Heart right ventricle (tissue), 16 donors: ENCODE data around the gene NXF1. TPM values are rescaled to one million over a fixed set of nuclear protein-coding genes. Genes with fewer than 3 reads are reported as not detected.

ENCODE experiments used
- ATAC-seq, 8 donors: fragments of 200-7000 bp; cut with Tn5 transposase; one replicate each; pipeline ENCODE4 v1.9.1; 2020; ENCODE audit warnings: mild to moderate bottlenecking in 8 of 8, moderate library complexity in 8 of 8, moderate number of reproducible peaks in 1 of 8
- DNase-seq, 2 donors: peaks; one replicate each; pipeline ENCODE4 v3.0.0-alpha.2; 2020
- H3K27ac ChIP-seq, 10 donors: fragments of 200-600 bp; sonication (generic) in 2 of 10; one replicate each; pipeline versions ENCODE4 v1.5.0 to v1.8.0; 2020 to 2022; ENCODE audit warnings: mild to moderate bottlenecking in 3 of 10
- H3K27me3 ChIP-seq, 7 donors: fragments of 200-600 bp; one replicate each; pipeline ENCODE4 v1.8.0; 2021 to 2022; ENCODE audit warnings: mild to moderate bottlenecking in 2 of 7
- H3K36me3 ChIP-seq, 9 donors: fragments of 200-600 bp; sonication (generic) in 1 of 9; one replicate each; pipeline versions ENCODE4 v1.5.0 to v1.8.0; 2020 to 2022; ENCODE audit warnings: mild to moderate bottlenecking in 2 of 9
- H3K4me1 ChIP-seq, 9 donors: fragments of 200-600 bp; sonication (generic) in 1 of 9; one replicate each; pipeline versions ENCODE4 v1.5.0 to v1.8.0; 2020 to 2022; ENCODE audit warnings: mild to moderate bottlenecking in 4 of 9
- H3K4me3 ChIP-seq, 10 donors: fragments of 200-600 bp; sonication (generic) in 2 of 10; one replicate each; pipeline versions ENCODE4 v1.5.0 to v1.8.0; 2020 to 2022; ENCODE audit warnings: mild to moderate bottlenecking in 7 of 10, moderate library complexity in 2 of 10
- H3K9me3 ChIP-seq, 11 donors: fragments of 200-600 bp in 10 of 11; sonication (generic) in 2 of 11; one replicate each; pipeline versions ENCODE4 v1.5.0 to v1.8.0; 2013 to 2022; ENCODE audit warnings: mild to moderate bottlenecking in 2 of 11, control low read depth in 1 of 11, moderate library complexity in 1 of 11
- WGBS, 2 donors: extraction: QIAGEN DNeasy Blood & Tissue Kit; methylation state at CpG; one replicate each; pipeline ENCODE4 v1.1.7; 2013; ENCODE audit warnings: inconsistent platforms in 1 of 2; 5-methylcytosine and 5-hydroxymethylcytosine counted together
- intact Hi-C, 10 donors: fragments of 100-400 bp; cut with DNase I; formaldehyde crosslinking; loops; one replicate each; pipeline versions ENCODE4 v1.11.1 to v1.14.2; 2022
- polyA plus RNA-seq, 2 donors: library from polyadenylated mRNA; stranded (reverse); fragments of 200-250 nt; gene quantifications; one replicate each; pipeline ENCODE4 v1.2.3, GENCODE V29; 2013
- total RNA-seq, 10 donors: library from RNA; stranded (reverse); fragmentation: NEBNext Ultra II Directional in 3 of 10; extraction: Animal tissue kit (Norgen Biotek cat#: 25700) in 3 of 10; gene quantifications; one replicate each; pipeline versions ENCODE4 v1.2.1 to v1.2.4, GENCODE V29; 2021 to 2023
- TF ChIP-seq, protein P1 (sequence below), 9 donors: fragments of 200-600 bp; sonication (generic) in 2 of 9; IDR thresholded peaks; one replicate each; pipeline versions ENCODE4 v1.5.0 to v1.8.0; 2021 to 2022; ENCODE audit warnings: antibody characterized with exemption in 9 of 9, mild to moderate bottlenecking in 5 of 9, moderate library complexity in 1 of 9
- donor health status: Arrhythmogenic right ventricular cardiomyopathy.
- donor health status: ischemic (EF 13 %, LVEDD 7.1; RV severe dilation, severe dysfunction).
- donor health status: healthy with polysubstance abuse.
- donor health status: DM: no; HTN: yes; CAD: no.
- donor health status: DM: no; HTN: no; CAD: no.
- donor health status: ischemic (EF 25% LVEDD 6.9; RV normal size, moderate dysfunction).
- donor health status: ischemic (EF 25% LVEDD 5.7; RV mildly dilated, moderate dysfunction).
- donor health status: healthy.
- donor health status: DM: yes; HTN: yes; CAD: no.
- donor health status: Ischemic cardiomyopathy.
- donor health status: ischemic (EF 35%, LVEDD 5.7; RV mildly dilated, moderate dysfunction).
- donor health status: nonischemic (EF 11% LVEDD 7.7; RV severe dilation, severe dysfunction).
- donor health status: DM: yes; HTN: yes; CAD: no.
- donor health status: PGD.
- donor health status: ischemic (EF 29% LVEDD 5.4; RV normal size, mild dysfunction).
- donor health status: nonischemic (EF 23%, LVEDD 6.1; RV moderate dilation, normal function).

Gene NXF1
- total and polyA plus RNA-seq, 12 donors: 28.3 to 96.7 (median 38.3) TPM

DNA sequence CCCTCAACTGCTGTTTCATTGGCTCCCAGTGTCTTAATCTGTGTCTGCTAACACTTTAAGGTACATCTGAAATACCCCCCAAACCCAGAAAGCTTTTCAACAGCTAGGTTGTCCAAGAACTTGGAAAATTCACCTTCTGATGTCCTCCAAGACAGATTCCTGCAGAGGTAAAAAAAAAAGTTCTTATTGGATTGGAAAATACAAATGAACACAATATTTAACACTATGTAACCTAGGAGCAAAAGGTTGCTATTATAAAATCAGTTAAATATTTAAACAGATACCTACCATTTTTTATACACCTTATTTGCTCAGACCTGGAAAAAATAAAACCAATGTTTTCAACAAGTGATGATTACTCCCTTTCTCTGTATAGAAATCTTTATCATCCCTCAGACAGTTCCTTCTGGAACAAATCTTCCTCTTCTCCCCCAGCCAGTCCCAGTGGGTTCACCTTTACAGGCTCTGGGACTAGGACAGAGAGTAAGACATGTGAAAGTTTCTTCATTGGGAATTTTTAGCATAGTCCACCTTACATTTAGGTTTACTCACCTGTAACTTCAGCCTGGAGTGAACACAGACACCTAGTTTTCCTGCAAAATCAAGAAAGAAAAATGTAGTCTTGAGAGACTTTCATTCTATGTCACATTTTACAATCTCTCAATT is 47.4 kb upstream of the NXF1 start:
- Histone ChIP-seq H3K27ac (no peak overlapping the region), H3K4me3 (no peak overlapping the region), H3K9me3 (no peaks in the 10 kb centered on the region), H3K27me3 (no peaks in the 10 kb centered on the region), H3K4me1 (peaks cover 12 to 44% (median 29%) of the 10 kb centered on the region in 9 donors), H3K36me3 (peaks cover 0 to 39% (median 29%) of the 10 kb centered on the region in 9 donors)
- intact Hi-C loops: loop anchor here in 1 of 10 donors (10.0 kb wide), 1 partner anchor 278 kb away; the partner anchor contains the start of gene EEF1G
- TF ChIP-seq, protein P1, sequence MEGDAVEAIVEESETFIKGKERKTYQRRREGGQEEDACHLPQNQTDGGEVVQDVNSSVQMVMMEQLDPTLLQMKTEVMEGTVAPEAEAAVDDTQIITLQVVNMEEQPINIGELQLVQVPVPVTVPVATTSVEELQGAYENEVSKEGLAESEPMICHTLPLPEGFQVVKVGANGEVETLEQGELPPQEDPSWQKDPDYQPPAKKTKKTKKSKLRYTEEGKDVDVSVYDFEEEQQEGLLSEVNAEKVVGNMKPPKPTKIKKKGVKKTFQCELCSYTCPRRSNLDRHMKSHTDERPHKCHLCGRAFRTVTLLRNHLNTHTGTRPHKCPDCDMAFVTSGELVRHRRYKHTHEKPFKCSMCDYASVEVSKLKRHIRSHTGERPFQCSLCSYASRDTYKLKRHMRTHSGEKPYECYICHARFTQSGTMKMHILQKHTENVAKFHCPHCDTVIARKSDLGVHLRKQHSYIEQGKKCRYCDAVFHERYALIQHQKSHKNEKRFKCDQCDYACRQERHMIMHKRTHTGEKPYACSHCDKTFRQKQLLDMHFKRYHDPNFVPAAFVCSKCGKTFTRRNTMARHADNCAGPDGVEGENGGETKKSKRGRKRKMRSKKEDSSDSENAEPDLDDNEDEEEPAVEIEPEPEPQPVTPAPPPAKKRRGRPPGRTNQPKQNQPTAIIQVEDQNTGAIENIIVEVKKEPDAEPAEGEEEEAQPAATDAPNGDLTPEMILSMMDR (IDR thresholded peaks at IDR 0.05): no peak
- DNase-seq: no peak
- ATAC-seq: no peak

DNA sequence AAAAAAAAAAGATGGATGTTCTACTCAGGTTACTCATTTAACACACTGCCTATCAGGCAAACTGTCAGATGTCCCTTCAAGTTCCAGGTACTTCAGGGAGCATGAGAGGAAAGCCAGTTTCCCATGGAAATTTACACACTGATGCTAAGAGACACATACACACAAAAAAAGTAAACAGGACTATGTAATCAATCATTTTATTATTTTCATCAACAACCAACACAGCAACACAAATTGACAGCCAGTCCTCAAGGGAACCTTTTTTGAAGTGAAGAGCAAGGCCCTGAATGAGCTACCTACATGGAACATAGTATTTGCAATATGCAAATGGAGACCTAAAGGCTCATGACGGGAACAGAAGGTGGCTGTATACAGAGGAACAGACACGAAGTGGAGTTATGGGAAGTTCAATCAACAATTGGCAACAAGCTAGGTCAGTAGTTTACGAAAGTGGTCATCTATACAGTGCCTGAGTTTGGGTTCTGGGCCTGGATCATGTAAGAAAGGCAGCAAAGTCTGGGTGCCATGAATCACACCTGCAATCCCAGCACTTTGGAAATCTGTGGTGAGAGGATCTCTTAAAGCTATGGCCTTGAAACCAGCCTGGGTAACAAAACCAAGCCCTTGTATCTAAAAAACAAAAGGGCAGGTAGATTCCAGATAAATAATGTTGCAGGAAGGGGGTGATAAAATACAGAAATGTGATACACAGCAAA is 46.7 kb upstream of the NXF1 start:
- no peak overlapping the region for H3K4me3 ChIP-seq
- H3K4me1 ChIP-seq: peaks cover 12 to 39% (median 29%) of the 10 kb centered on the region in 9 donors
- WGBS, 2 donors: 59 to 63% methylated on average over 3 of the region's 3 CpGs
- H3K27me3 ChIP-seq: no peaks in the 10 kb centered on the region
- no peak for DNase-seq
- no peaks in the 10 kb centered on the region for H3K9me3 ChIP-seq
- intact Hi-C loops: loop anchor here in 1 of 10 donors (10.0 kb wide), 1 partner anchor 277 kb away; the partner anchor contains the start of gene EEF1G
- TF ChIP-seq, protein P1 (IDR thresholded peaks at IDR 0.05): no peak
- H3K27ac ChIP-seq: no peak overlapping the region
- ATAC-seq: no peak
- peaks cover 0 to 39% (median 29%) of the 10 kb centered on the region in 9 donors for H3K36me3 ChIP-seq

DNA sequence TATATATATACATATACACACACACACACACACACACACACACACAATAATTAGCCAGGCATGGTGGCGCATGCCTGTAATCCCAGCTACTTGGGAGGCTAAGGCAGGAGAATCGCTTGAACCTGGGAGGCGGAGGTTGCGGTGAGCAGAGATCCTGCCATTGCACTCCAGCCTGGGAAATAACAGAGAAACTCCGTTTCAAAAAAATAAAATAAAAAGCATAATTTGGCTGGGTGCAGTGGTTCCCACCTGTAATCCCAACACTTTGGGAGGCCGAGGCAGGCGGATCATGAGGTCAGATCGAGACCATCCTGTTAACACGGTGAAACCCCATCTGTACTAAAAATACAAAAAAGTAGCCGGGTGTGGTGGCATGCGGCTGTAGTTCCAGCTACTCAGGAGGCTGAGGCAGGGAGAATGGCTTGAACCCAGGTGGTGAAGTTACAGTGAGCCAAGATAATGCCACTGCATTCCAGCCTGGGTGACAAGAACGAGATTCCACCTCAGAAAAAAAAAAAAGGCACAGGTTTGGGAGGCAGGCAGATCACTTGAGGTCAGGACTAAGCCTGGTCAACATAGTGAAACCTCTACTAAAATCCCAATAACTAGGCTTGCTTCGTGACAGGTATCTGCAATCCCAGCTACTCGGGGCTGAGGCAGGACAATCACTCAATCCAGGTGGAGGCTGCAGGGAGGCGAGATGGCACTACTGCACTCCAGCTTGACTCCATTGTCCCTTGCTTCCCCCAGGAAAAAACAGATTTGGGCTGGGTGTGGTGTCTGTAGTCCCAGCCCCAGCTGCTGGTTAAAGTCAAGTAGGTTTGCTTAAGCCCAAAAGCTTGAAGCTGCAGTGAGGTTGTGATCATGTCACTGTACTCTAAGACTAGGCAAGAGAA is 45.9 kb upstream of the NXF1 start:
- DNase-seq (no peak), ATAC-seq (no peak)
- H3K4me3 ChIP-seq: no peak overlapping the region
- TF ChIP-seq, protein P1 (IDR thresholded peaks at IDR 0.05): no peak
- H3K9me3 ChIP-seq: no peaks in the 10 kb centered on the region
- intact Hi-C loops: loop anchor here in 1 of 10 donors (10.0 kb wide), 1 partner anchor 276 kb away; the partner anchor contains the start of gene EEF1G
- H3K27ac ChIP-seq: no peak overlapping the region
- 58 to 66% methylated on average over 15 of the region's 15 CpGs for WGBS, 2 donors
- no peaks in the 10 kb centered on the region for H3K27me3 ChIP-seq
- peaks cover 0 to 39% (median 29%) of the 10 kb centered on the region in 9 donors for H3K36me3 ChIP-seq
- peaks cover 10 to 32% (median 24%) of the 10 kb centered on the region in 9 donors for H3K4me1 ChIP-seq
